ENCODE data around the gene TPRN. TPM values are rescaled to one million over a fixed set of nuclear protein-coding genes. Genes with fewer than 3 reads are reported as not detected.

TPRN gene
- total and polyA plus RNA-seq, 9 of the 15 experiments (the other 6 are each of a cell fraction or from before 2014, with no cell fraction given): 0.31 to 31.9 (median 4.4) TPM

DNA sequence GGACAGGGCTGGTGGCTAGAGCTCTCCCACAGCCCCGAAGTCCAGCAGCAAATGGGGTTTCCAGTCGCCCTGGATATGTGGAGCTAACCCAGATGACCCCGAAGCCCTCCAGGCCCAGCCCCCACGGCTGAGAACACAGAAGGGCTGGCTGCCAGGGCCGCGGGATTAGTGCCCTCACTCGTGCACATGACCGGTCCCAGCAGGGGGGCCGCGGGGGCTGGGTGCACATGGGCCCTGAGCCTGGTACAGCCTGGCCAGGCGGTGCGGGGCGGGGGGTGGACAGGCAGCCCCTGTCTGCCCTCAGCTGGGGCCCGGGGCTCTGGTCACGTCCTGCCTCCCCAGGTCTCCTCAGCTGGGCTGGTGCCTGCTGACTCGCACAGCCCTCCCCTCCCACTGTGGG lies 6.2 kb downstream of the TPRN start:
- intact Hi-C loops (cut with micrococcal nuclease): no loop called here
- Histone ChIP-seq H2AFZ (ENCODE audit: low read depth, low read length) (no peak overlapping the region), H4K20me1 (replicated peaks; ENCODE audit: control insufficient read depth, insufficient read depth, low read length) (peaks cover 5% of the 10 kb centered on the region), H3K4me2 (ENCODE audit: insufficient read depth, low read length) (no peak overlapping the region), H3K4me3 (no peak overlapping the region), H3K36me3 (ENCODE audit: control insufficient read depth, insufficient read depth, low read length) (peaks cover 38% of the 10 kb centered on the region; the same call in 1 of the 3 replicates), H3K4me1 (replicated peaks in 1 of 2; ENCODE audit: control insufficient read depth in 2 of 2, insufficient read depth in 2 of 2, low read length in 2 of 2) (peaks cover 18 to 98% of the 10 kb centered on the region in 2 experiments), H3K9me1 (ENCODE audit: control insufficient read depth, insufficient read depth, low read length) (no peaks in the 10 kb centered on the region), H3K27ac (ENCODE audit: extremely low read depth, low read depth, low read length) (no peak overlapping the region), H3K9ac (ENCODE audit: insufficient read depth in 1 of 2, low read depth in 2 of 2, low read length in 2 of 2) (peak overlapping the region in 1 of 2 experiments; percentile 81; a peak in 2 of 4 replicates), H3K27me3 (ENCODE audit: control insufficient read depth in 2 of 2, insufficient read depth in 2 of 2, low read length in 2 of 2) (no peaks in the 10 kb centered on the region), H3K9me3 (replicated peaks; ENCODE audit: control insufficient read depth, insufficient read depth, low read depth, low read length) (no peaks in the 10 kb centered on the region), H3K79me2 (ENCODE audit: control insufficient read depth, insufficient read depth, low read length) (peaks cover 49% of the 10 kb centered on the region)
- in situ Hi-C loops (cut with MboI): no loop called here
- no peak for FAIRE-seq
- no peak for DNase-seq (ENCODE audit: extremely low read depth in 1 of 4, low spot score in 3 of 4)
- WGBS (ENCODE audit: insufficient coverage, low coverage, missing lambda C conversion rate): 76% methylated on average over 11 of the region's 16 CpGs
- POLR2A ChIA-PET: interaction anchor here (0.6 to 1.6 kb wide), 5 partner anchors 10 to 128 kb away, joined by 3 to 9 read pairs (median 7); partner anchors contain the start of genes RNF208 and TUBB4B
- no peak for ATAC-seq
- no TSS peak for BruUV-seq (replicated peaks)
- TF ChIP-seq CREB3 (tag; conservative IDR thresholded peaks at IDR 0.05; ENCODE audit: low read depth): no peak
- peak; percentile 19 for TF ChIP-seq PCBP1 (IDR thresholded peaks at IDR 0.05; ENCODE audit: low read depth, low read length, poor library complexity, severe bottlenecking)
- no peak for TF ChIP-seq OTX1 (CRISPR knock-in tag; IDR thresholded peaks at IDR 0.05)
- CTCF ChIA-PET (ENCODE audit: low intra/inter-chr PET ratio): no interaction called here

DNA sequence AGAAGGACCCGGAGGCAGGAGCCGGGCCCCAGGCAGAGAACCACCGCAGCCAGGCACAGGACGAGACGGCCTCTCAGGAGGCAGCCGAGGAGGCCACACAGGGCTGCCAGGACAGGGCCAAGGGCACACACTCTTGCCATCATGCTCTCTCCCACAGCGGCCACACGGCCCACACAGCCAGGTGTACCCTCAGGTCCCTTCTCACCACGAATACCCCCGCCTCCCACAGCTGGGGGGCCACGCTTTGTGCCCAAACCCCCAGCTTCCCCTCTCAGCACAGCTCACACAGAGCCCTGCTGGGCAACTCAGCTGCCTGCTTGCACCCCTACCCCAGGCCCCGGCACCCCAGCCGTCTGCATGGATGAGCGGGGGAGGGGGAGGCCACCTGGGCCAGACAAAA lies 6.8 kb downstream of the TPRN start:
- intact Hi-C loops (cut with micrococcal nuclease) (no loop called here), in situ Hi-C loops (cut with MboI) (no loop called here)
- Histone ChIP-seq H3K4me1 (replicated peaks in 1 of 2; ENCODE audit: control insufficient read depth in 2 of 2, insufficient read depth in 2 of 2, low read length in 2 of 2) (peaks cover 12 to 98% of the 10 kb centered on the region in 2 experiments; a peak in 4 of 5 replicates), H3K27ac (ENCODE audit: extremely low read depth, low read depth, low read length) (no peak overlapping the region), H3K27me3 (ENCODE audit: control insufficient read depth in 2 of 2, insufficient read depth in 2 of 2, low read length in 2 of 2) (no peaks in the 10 kb centered on the region), H3K79me2 (ENCODE audit: control insufficient read depth, insufficient read depth, low read length) (peaks cover 48% of the 10 kb centered on the region), H3K9ac (ENCODE audit: insufficient read depth in 1 of 2, low read depth in 2 of 2, low read length in 2 of 2) (peak overlapping the region in 1 of 2 experiments; percentile 81; a peak in 2 of 4 replicates), H3K9me3 (replicated peaks; ENCODE audit: control insufficient read depth, insufficient read depth, low read depth, low read length) (no peaks in the 10 kb centered on the region), H3K4me2 (ENCODE audit: insufficient read depth, low read length) (no peak overlapping the region), H3K9me1 (ENCODE audit: control insufficient read depth, insufficient read depth, low read length) (no peaks in the 10 kb centered on the region), H2AFZ (ENCODE audit: low read depth, low read length) (no peak overlapping the region), H4K20me1 (replicated peaks; ENCODE audit: control insufficient read depth, insufficient read depth, low read length) (peaks cover 2% of the 10 kb centered on the region), H3K36me3 (ENCODE audit: control insufficient read depth, insufficient read depth, low read length) (peaks cover 36% of the 10 kb centered on the region; the same call in 1 of the 3 replicates), H3K4me3 (no peak overlapping the region)
- FAIRE-seq (no peak), DNase-seq (ENCODE audit: extremely low read depth in 1 of 4, low spot score in 3 of 4) (no peak), ATAC-seq (no peak)
- WGBS (ENCODE audit: insufficient coverage, low coverage, missing lambda C conversion rate): 82% methylated on average over 4 of the region's 14 CpGs
- TF ChIP-seq PCBP1 (IDR thresholded peaks at IDR 0.05; ENCODE audit: low read depth, low read length, poor library complexity, severe bottlenecking) (peak; percentile 13), ZKSCAN3 (CRISPR knock-in tag; IDR thresholded peaks at IDR 0.05) (no peak), FUS (optimal IDR thresholded peaks at IDR 0.05; ENCODE audit: low read depth, low read length) (no peak)
- POLR2A ChIA-PET: interaction anchor here (0.5 to 1.6 kb wide), 3 partner anchors 9 to 64 kb away, joined by 3 to 9 read pairs (median 7); no protein-coding TSS in a partner anchor
- BruUV-seq (replicated peaks): no TSS peak
- CTCF ChIA-PET (ENCODE audit: low intra/inter-chr PET ratio): no interaction called here
